OCI-LY7 (cell line): ENCODE measurements around the gene CNTF.

Source experiments
- CTCF ChIP-seq: fragments of 200-600 bp; sonication (generic); conservative IDR thresholded peaks from 2 replicates; pipeline ENCODE4 v1.5.1; 2014; ENCODE audit warnings: mild to moderate bottlenecking, antibody characterized with exemption, low read length, moderate library complexity, mixed read lengths
- EZH2phosphoT487 ChIP-seq: fragments of 200-600 bp; sonication (generic); IDR thresholded peaks from 2 replicates; pipeline ENCODE4 v1.6.1; 2018; ENCODE audit warnings: low read depth, borderline replicate concordance, mild to moderate bottlenecking, mixed run types, antibody characterized with exemption, low read length, moderate library complexity, mixed read lengths

GRCh38 chr11:58626934-58627483 is 4.5 kb downstream of the CNTF start:
- TF ChIP-seq CTCF (no peak), EZH2phosphoT487 (no peak)
